SK-N-MC (cell line): ENCODE results near the gene PRPF19.
A peak's percentile ranks its signal among the peaks of the same experiment; 100 is the strongest.

Source experiments
- DNase-seq: peaks from one replicate; pipeline ENCODE4 v3.0.0-alpha.2; 2011; ENCODE audit warnings: low read depth, low spot score
- H3K27ac ChIP-seq: fragments of 200-600 bp; sonication (generic); 2 replicates; pipeline ENCODE4 v1.5.1; 2016; ENCODE audit warnings: mixed run types
- H3K36me3 ChIP-seq: fragments of 200-600 bp; sonication (generic); 2 replicates; pipeline ENCODE4 v1.6.1; 2017; ENCODE audit warnings: antibody characterized with exemption, low read length, mixed read lengths; ENCODE audit not compliant: insufficient read depth
- H3K4me3 ChIP-seq: fragments of 200-600 bp; sonication (generic); 2 replicates; pipeline ENCODE4 v1.5.1; 2016
- H3K9ac ChIP-seq: fragments of 200-600 bp; sonication (generic); 2 replicates; pipeline ENCODE4 v1.8.0; 2017; ENCODE audit warnings: mixed run types, mixed read lengths; ENCODE audit not compliant: insufficient read length
- H3K9me3 ChIP-seq: fragments of 200-600 bp; sonication (generic); 2 replicates; pipeline ENCODE4 v1.6.1; 2017; ENCODE audit warnings: low read depth, mild to moderate bottlenecking, antibody characterized with exemption, low read length, moderate library complexity, mixed read lengths
- EZH2 ChIP-seq: fragments of 200-600 bp; sonication (generic); IDR thresholded peaks from one replicate; pipeline ENCODE4 v1.6.1; 2017; ENCODE audit warnings: antibody characterized with exemption
- FOXP2 ChIP-seq: optimal IDR thresholded peaks from 2 replicates; pipeline ENCODE3; 2011; ENCODE audit warnings: mild to moderate bottlenecking, moderate library complexity; ENCODE audit not compliant: insufficient read depth; ENCODE audit errors: extremely low read length, control extremely low read depth
- POLR2AphosphoS5 ChIP-seq: IDR thresholded peaks from 2 replicates; pipeline ENCODE4 v1.6.1; 2012; ENCODE audit warnings: mild to moderate bottlenecking, low read depth, low read length, borderline replicate concordance

The PRPF19 gene

GRCh38 chr11:60844045-60844869 lies 62.1 kb downstream of the PRPF19 start:
- H3K9ac ChIP-seq = peak overlapping the region; percentile 94
- no peak overlapping the region for H3K27ac ChIP-seq
- peaks cover 24% of the 10 kb centered on the region; the same call in 1 of the 2 replicates for H3K36me3 ChIP-seq
- peak overlapping the region; percentile 97 for H3K4me3 ChIP-seq
- TF ChIP-seq FOXP2 (no peak), POLR2AphosphoS5 (no peak), EZH2 (no peak)
- H3K9me3 ChIP-seq = no peaks in the 10 kb centered on the region
- no peak for DNase-seq

- Histone ChIP-seq H3K9me3 (no peaks in the 10 kb centered on the region), H3K9ac (peak overlapping the region; percentile 94), H3K4me3 (peak overlapping the region; percentile 97), H3K27ac (no peak overlapping the region), H3K36me3 (peaks cover 12% of the 10 kb centered on the region; the same call in 1 of the 2 replicates)
- DNase-seq = no peak
- TF ChIP-seq FOXP2 = no peak
Measured at GRCh38 chr11:60842668-60843600, 63.5 kb downstream of the PRPF19 start.

- peak; percentile 72; the same call in 1 of the 2 replicates for TF ChIP-seq POLR2AphosphoS5
- TF ChIP-seq FOXP2 = peak; percentile 81
- TF ChIP-seq EZH2 = no peak
- peaks cover 5% of the 10 kb centered on the region; the same call in 1 of the 2 replicates for H3K36me3 ChIP-seq
- H3K9me3 ChIP-seq = no peaks in the 10 kb centered on the region
- peak within 1 kb of the TSS; percentile 97 for H3K4me3 ChIP-seq
- peak; percentile 64 for DNase-seq
- peak within 1 kb of the TSS; percentile 94 for H3K9ac ChIP-seq
- peak within 1 kb of the TSS; percentile 75 for H3K27ac ChIP-seq
Measured at GRCh38 chr11:60841797-60842667, 64.4 kb downstream of the PRPF19 start, which contains the start of gene CCDC86. Gene CCDC86 (plus strand): TSS chr11:60842113. CDS start chr11:60842125, 12 bp downstream.
